Activated gamma-delta T cell treated with Interleukin-2 at 50 U/mL for 16 hours (primary cell): ENCODE results near the gene COL9A3.

Source experiments
- DNase-seq: peaks from one replicate; pipeline ENCODE4 v3.0.0-alpha.2; 2020

COL9A3 gene

GRCh38 chr20:62824476-62825332 is 7.9 kb downstream of the COL9A3 start:
- DNase-seq: no peak

GRCh38 chr20:62825333-62825985 is 8.6 kb downstream of the COL9A3 start:
- DNase-seq: no peak

GRCh38 chr20:62825986-62826645 is 9.3 kb downstream of the COL9A3 start:
- DNase-seq: no peak

- DNase-seq: no peak
These were observed 9.9 kb downstream of the COL9A3 start for GRCh38 chr20:62826646-62827310.

- no peak for DNase-seq
These were observed 10.6 kb downstream of the COL9A3 start for GRCh38 chr20:62827311-62828038.

- no peak for DNase-seq
These were observed 11.2 kb downstream of the COL9A3 start for GRCh38 chr20:62828051-62828450.

- DNase-seq: no peak
These were observed 11.8 kb downstream of the COL9A3 start for GRCh38 chr20:62828511-62829230.

- no peak for DNase-seq
These were observed 12.7 kb downstream of the COL9A3 start for GRCh38 chr20:62829231-62830230.

- DNase-seq: no peak
These were observed 13.4 kb downstream of the COL9A3 start for GRCh38 chr20:62830251-62830650.

GRCh38 chr20:62830821-62831220 is 14.0 kb downstream of the COL9A3 start:
- DNase-seq: no peak

- DNase-seq: no peak
These were observed 14.5 kb downstream of the COL9A3 start for GRCh38 chr20:62831361-62831788.

GRCh38 chr20:62831854-62832211 is 15.0 kb downstream of the COL9A3 start:
- DNase-seq: no peak

GRCh38 chr20:62832212-62832922 is 15.5 kb downstream of the COL9A3 start:
- no peak for DNase-seq

- DNase-seq: no peak
These were observed 16.1 kb downstream of the COL9A3 start for GRCh38 chr20:62832951-62833391.

- no peak for DNase-seq
These were observed 18.3 kb downstream of the COL9A3 start for GRCh38 chr20:62834967-62835730.

- no peak for DNase-seq
These were observed 19.3 kb downstream of the COL9A3 start for GRCh38 chr20:62835931-62836861.

- DNase-seq: no peak
These were observed 20.2 kb downstream of the COL9A3 start for GRCh38 chr20:62836967-62837490.

- DNase-seq: no peak
These were observed 20.9 kb downstream of the COL9A3 start for GRCh38 chr20:62837790-62838127.
